SKM-1 treated with dmso at 0.1 percent for 144 hours (cell line): ENCODE data around the gene ATG4A.

Source experiments
- DNase-seq: peaks from one replicate; lab custom pipeline; 2025; ENCODE audit not compliant: unreplicated experiment; lab: John Stamatoyannopoulos, UW

The ATG4A gene

GRCh38 chrX:108091264-108091877 is at the start of gene ATG4A, which contains the start of gene PSMD10:
ATG4A (plus strand) TSS chrX:108091778; CDS start chrX:108091827, 49 bp downstream.
PSMD10 (minus strand) TSS chrX:108091542; CDS start chrX:108091520, 22 bp downstream.
- peak; percentile 91 for DNase-seq

GRCh38 chrX:108044554-108045256 is 46.9 kb upstream of the ATG4A start, which contains the start of gene VSIG1:
VSIG1 (plus strand) TSS chrX:108045065; CDS start chrX:108045131, 66 bp downstream.
- DNase-seq, result no peak

- no peak for DNase-seq
Measured at GRCh38 chrX:108049649-108050048, 41.9 kb upstream of the ATG4A start.

GRCh38 chrX:108053218-108053617 is 38.4 kb upstream of the ATG4A start:
- DNase-seq, result no peak

GRCh38 chrX:108055546-108055945 is 36.0 kb upstream of the ATG4A start:
- DNase-seq, result no peak

GRCh38 chrX:108059801-108060200 is 31.8 kb upstream of the ATG4A start:
- DNase-seq, result no peak

GRCh38 chrX:108064001-108064400 is 27.6 kb upstream of the ATG4A start:
- no peak for DNase-seq

GRCh38 chrX:108064613-108065012 is 27.0 kb upstream of the ATG4A start:
- DNase-seq, result no peak

GRCh38 chrX:108068121-108068520 is 23.5 kb upstream of the ATG4A start:
- no peak for DNase-seq

GRCh38 chrX:108070891-108071290 is 20.7 kb upstream of the ATG4A start:
- no peak for DNase-seq

GRCh38 chrX:108071578-108071977 is 20.0 kb upstream of the ATG4A start:
- DNase-seq, result no peak

- DNase-seq, result no peak
Measured at GRCh38 chrX:108072746-108073145, 18.8 kb upstream of the ATG4A start.

GRCh38 chrX:108081110-108081509 is 10.5 kb upstream of the ATG4A start:
- no peak for DNase-seq

- no peak for DNase-seq
Measured at GRCh38 chrX:108087792-108088191, 3.8 kb upstream of the ATG4A start.

- no peak for DNase-seq
Measured at GRCh38 chrX:108088511-108088910, 3.1 kb upstream of the ATG4A start.

GRCh38 chrX:108090491-108091263 is 901 bp upstream of the ATG4A start:
- DNase-seq, result no peak

GRCh38 chrX:108091878-108092291 is 307 bp downstream of the ATG4A start:
- DNase-seq, result no peak

GRCh38 chrX:108097380-108097779 is 5.8 kb downstream of the ATG4A start:
- no peak for DNase-seq

- no peak for DNase-seq
Measured at GRCh38 chrX:108105473-108105872, 13.9 kb downstream of the ATG4A start.

- DNase-seq, result no peak
Measured at GRCh38 chrX:108114541-108114940, 23.0 kb downstream of the ATG4A start.

GRCh38 chrX:108117988-108118387 is 26.4 kb downstream of the ATG4A start:
- DNase-seq, result no peak

GRCh38 chrX:108121291-108121690 is 29.7 kb downstream of the ATG4A start:
- no peak for DNase-seq
